B cell (primary cell): ENCODE measurements around the gene GPR27. TPM values are rescaled to one million over a fixed set of nuclear protein-coding genes. Genes with fewer than 3 reads are reported as not detected.

Source experiments
- ATAC-seq: fragments of 200-7000 bp; cut with Tn5 transposase; one replicate; pipeline ENCODE4 v1.10.0; 2021; ENCODE audit warnings: low read depth, mild to moderate bottlenecking, moderate number of reproducible peaks, moderate library complexity
- CTCF ChIA-PET: fragments of 350-600 bp; sonication (Branson Sonifier 250); formaldehyde crosslinking; loops from one replicate; lab custom pipeline; 2021; ENCODE audit warnings: antibody characterized with exemption, inconsistent platforms; lab: Charles Lee
- POLR2A ChIA-PET: fragments of 350-600 bp; sonication (Branson Sonifier 250); formaldehyde crosslinking; loops from one replicate; lab custom pipeline; 2021; ENCODE audit warnings: antibody characterized with exemption; lab: Charles Lee
- DNase-seq: peaks from one replicate; pipeline ENCODE4 v3.0.0; 2013
- H2AFZ ChIP-seq: 2 replicates; pipeline ENCODE4 v1.6.1; 2012; ENCODE audit warnings: mild to moderate bottlenecking, low read depth, low read length; ENCODE audit not compliant: insufficient read depth, poor library complexity, severe bottlenecking
- H3K27ac ChIP-seq, 2 donors: 1 replicate in 1 of 2; 2 replicates in 1 of 2; pipeline ENCODE4 v1.5.1; 2012 to 2013; ENCODE audit warnings: low read length in 2 of 2, mild to moderate bottlenecking in 2 of 2, moderate library complexity in 1 of 2
- H3K27me3 ChIP-seq, 4 experiments: fragments of 200-600 bp in 1 of 4; sonication (generic) in 1 of 4; replicated peaks in 1 of 4; 1 replicate in 2 of 4; 2 replicates in 2 of 4; pipeline versions ENCODE4 v1.6.1 to v1.7.0; 2013 to 2016; ENCODE audit warnings: low read length in 3 of 4, mild to moderate bottlenecking in 2 of 4, mixed read lengths in 1 of 4, moderate library complexity in 1 of 4; ENCODE audit not compliant: insufficient read depth in 4 of 4, control insufficient read depth in 3 of 4; ENCODE audit errors: control extremely low read depth in 1 of 4
- H3K36me3 ChIP-seq, 2 experiments: replicated peaks in 1 of 2; 1 replicate in 1 of 2; 2 replicates in 1 of 2; pipeline versions ENCODE4 v1.6.1 to v1.7.1; 2013; ENCODE audit warnings: low read length in 1 of 2; ENCODE audit not compliant: insufficient read depth in 2 of 2, control insufficient read depth in 1 of 2; ENCODE audit errors: control extremely low read depth in 1 of 2, extremely low read depth in 1 of 2
- H3K4me1 ChIP-seq, 2 donors: fragments of 200-600 bp in 1 of 2; sonication (generic) in 1 of 2; 1 replicate in 1 of 2; 2 replicates in 1 of 2; pipeline versions ENCODE4 v1.5.1 to v1.6.1; 2013 to 2017; ENCODE audit warnings: low read length in 2 of 2; ENCODE audit not compliant: control insufficient read depth in 2 of 2, insufficient read depth in 2 of 2
- H3K4me2 ChIP-seq: replicated peaks from 2 replicates; pipeline ENCODE3; 2012; ENCODE audit warnings: mild to moderate bottlenecking, low read depth, low read length; ENCODE audit not compliant: poor library complexity, severe bottlenecking
- H3K4me3 ChIP-seq, 5 experiments: fragments of 200-600 bp in 1 of 5; sonication (generic) in 1 of 5; 1 replicate in 3 of 5; 2 replicates in 2 of 5; pipeline versions ENCODE4 v1.5.1 to v1.7.0; 2011 to 2016; ENCODE audit warnings: low read length in 4 of 5, mild to moderate bottlenecking in 4 of 5, low read depth in 2 of 5, control low read depth in 1 of 5, moderate library complexity in 1 of 5; ENCODE audit not compliant: insufficient read depth in 1 of 5; ENCODE audit errors: control extremely low read depth in 1 of 5, extremely low read depth in 1 of 5
- H3K79me2 ChIP-seq: fragments of 200-600 bp; sonication (generic); one replicate; pipeline ENCODE4 v1.6.0; 2016; ENCODE audit warnings: low read length; ENCODE audit not compliant: control insufficient read depth, insufficient read depth
- H3K9ac ChIP-seq: fragments of 200-600 bp; sonication (generic); 2 replicates; pipeline ENCODE4 v1.6.1; 2017; ENCODE audit warnings: mild to moderate bottlenecking, low read length, moderate library complexity
- H3K9me3 ChIP-seq, 3 donors: one replicate each; pipeline versions ENCODE4 v1.6.1 to v1.7.1; 2013; ENCODE audit warnings: low read length in 2 of 3; ENCODE audit not compliant: control insufficient read depth in 2 of 3, insufficient read depth in 1 of 3; ENCODE audit errors: control extremely low read depth in 1 of 3
- H4K20me1 ChIP-seq: 2 replicates; pipeline ENCODE4 v1.6.0; 2012; ENCODE audit warnings: mild to moderate bottlenecking, low read length; ENCODE audit not compliant: insufficient read depth, control insufficient read depth, poor library complexity, severe bottlenecking
- H3K27ac Mint-ChIP-seq: one replicate; pipeline ENCODE4 v1.8.0; 2021; ENCODE audit warnings: mixed read lengths
- H3K27me3 Mint-ChIP-seq: one replicate; pipeline ENCODE4 v1.8.0; 2021; ENCODE audit warnings: mixed read lengths
- H3K4me1 Mint-ChIP-seq: one replicate; pipeline ENCODE4 v1.8.0; 2021; ENCODE audit warnings: mixed read lengths
- H3K4me3 Mint-ChIP-seq: one replicate; pipeline ENCODE4 v1.8.0; 2021; ENCODE audit warnings: mixed read lengths
- H3K9me3 Mint-ChIP-seq: one replicate; pipeline ENCODE4 v1.8.0; 2022; ENCODE audit warnings: mixed read lengths; ENCODE audit not compliant: insufficient read depth
- EZH2 ChIP-seq: IDR thresholded peaks from 2 replicates; pipeline ENCODE4 v1.6.1; 2012; ENCODE audit warnings: borderline replicate concordance, low read depth, mild to moderate bottlenecking, moderate library complexity, low read length; ENCODE audit not compliant: insufficient read depth, poor library complexity, severe bottlenecking
- WGBS: methylation state at CpG from one replicate; pipeline ENCODE4 v1.1.5; 2013; ENCODE audit warnings: missing lambda C conversion rate; ENCODE audit not compliant: insufficient coverage; 5-methylcytosine and 5-hydroxymethylcytosine counted together
- intact Hi-C: fragments of 100-400 bp; cut with micrococcal nuclease; formaldehyde crosslinking; loops from one replicate; pipeline ENCODE4 v1.10.0; 2022
- polyA plus RNA-seq: library from polyadenylated mRNA; depleted of rRNA; stranded (reverse); fragments of >200 nt; gene quantifications from 2 replicates; pipeline ENCODE4 v1.2.3, GENCODE V29; 2012
- total RNA-seq, 2 donors: library from RNA; stranded (reverse); fragments of 120-200 nt in 1 of 2; gene quantifications; 1 replicate in 1 of 2; 2 replicates in 1 of 2; pipeline versions ENCODE4 v1.2.3 to v1.2.4, GENCODE V29; 2013 to 2022
- TF ChIP-seq, protein P1 (sequence below): fragments of 200-600 bp; IDR thresholded peaks from one replicate; pipeline ENCODE4 v1.8.0; 2022; ENCODE audit warnings: antibody characterized with exemption, mild to moderate bottlenecking

The GPR27 gene
- total and polyA plus RNA-seq, 2 donors (not counting 1 experiment from before 2014, with no cell fraction given): 0.04 TPM; not detected in 1

DNA sequence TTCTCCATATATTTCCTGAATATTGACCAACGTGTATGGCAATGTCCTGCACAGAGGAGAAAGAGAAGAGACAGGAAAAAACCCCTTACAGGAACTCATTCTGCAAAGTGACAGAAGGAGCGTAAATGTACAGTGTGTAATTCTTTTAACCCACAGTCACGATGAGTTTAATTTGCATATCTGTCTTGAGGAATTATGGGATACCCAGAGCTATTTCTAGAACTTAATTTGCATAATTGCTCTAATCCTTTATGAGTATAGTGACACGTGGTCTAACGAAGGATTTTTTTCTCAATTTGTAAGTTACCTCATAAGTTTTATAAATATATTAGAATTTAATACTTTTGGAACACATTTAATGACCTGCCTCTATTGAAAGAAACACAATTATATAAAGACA lies 9.8 kb downstream of the GPR27 start:
- Histone ChIP-seq H3K27ac (no peak overlapping the region), H3K4me3 (no peak overlapping the region), H3K27me3 (peaks cover 0 to 14% (median 3%) of the 10 kb centered on the region in 4 experiments), H3K79me2 (no peaks in the 10 kb centered on the region), H4K20me1 (no peaks in the 10 kb centered on the region), H2AFZ (no peak overlapping the region), H3K4me2 (no peak overlapping the region), H3K9ac (no peak overlapping the region), H3K36me3 (no peaks in the 10 kb centered on the region), H3K9me3 (peaks cover 0 to 9% (median 0%) of the 10 kb centered on the region in 3 donors), H3K4me1 (no peaks in the 10 kb centered on the region)
- H3K4me1 Mint-ChIP-seq: no peaks in the 10 kb centered on the region
- ChIA-PET CTCF (no interaction called here), POLR2A (no interaction called here)
- WGBS: no CpG with 5 or more reads among the region's 5 CpGs
- no peak for DNase-seq
- H3K27me3 Mint-ChIP-seq: peaks cover 29% of the 10 kb centered on the region
- no peak for TF ChIP-seq EZH2
- TF ChIP-seq, protein P1, sequence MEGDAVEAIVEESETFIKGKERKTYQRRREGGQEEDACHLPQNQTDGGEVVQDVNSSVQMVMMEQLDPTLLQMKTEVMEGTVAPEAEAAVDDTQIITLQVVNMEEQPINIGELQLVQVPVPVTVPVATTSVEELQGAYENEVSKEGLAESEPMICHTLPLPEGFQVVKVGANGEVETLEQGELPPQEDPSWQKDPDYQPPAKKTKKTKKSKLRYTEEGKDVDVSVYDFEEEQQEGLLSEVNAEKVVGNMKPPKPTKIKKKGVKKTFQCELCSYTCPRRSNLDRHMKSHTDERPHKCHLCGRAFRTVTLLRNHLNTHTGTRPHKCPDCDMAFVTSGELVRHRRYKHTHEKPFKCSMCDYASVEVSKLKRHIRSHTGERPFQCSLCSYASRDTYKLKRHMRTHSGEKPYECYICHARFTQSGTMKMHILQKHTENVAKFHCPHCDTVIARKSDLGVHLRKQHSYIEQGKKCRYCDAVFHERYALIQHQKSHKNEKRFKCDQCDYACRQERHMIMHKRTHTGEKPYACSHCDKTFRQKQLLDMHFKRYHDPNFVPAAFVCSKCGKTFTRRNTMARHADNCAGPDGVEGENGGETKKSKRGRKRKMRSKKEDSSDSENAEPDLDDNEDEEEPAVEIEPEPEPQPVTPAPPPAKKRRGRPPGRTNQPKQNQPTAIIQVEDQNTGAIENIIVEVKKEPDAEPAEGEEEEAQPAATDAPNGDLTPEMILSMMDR: no peak
- no peak overlapping the region for H3K27ac Mint-ChIP-seq
- ATAC-seq: no peak
- no peak overlapping the region for H3K4me3 Mint-ChIP-seq
- intact Hi-C loops: no loop called here
- H3K9me3 Mint-ChIP-seq: no peaks in the 10 kb centered on the region

DNA sequence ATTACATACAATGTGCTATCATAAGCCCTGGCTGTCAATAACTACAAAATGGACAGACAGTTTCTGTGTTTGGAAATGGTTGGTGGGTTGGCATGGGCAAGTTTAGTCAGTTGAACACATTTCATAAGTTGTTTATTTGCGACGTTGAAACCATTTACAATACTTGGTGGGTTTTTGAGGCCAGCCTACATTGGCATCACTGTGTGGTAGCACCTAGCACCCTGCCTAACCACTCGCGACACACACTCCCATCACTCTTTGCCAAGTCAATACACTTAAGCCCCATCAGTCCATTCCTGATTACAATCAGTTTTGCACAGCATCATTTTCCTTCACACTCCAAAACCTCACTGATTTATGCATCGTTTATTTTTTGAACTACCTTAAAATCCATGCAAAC lies 17.5 kb downstream of the GPR27 start:
- 96% methylated on average over 4 of the region's 5 CpGs for WGBS
- H3K4me2 ChIP-seq: no peak overlapping the region
- Mint-ChIP-seq H3K4me1 (no peaks in the 10 kb centered on the region), H3K4me3 (no peak overlapping the region), H3K9me3 (no peaks in the 10 kb centered on the region), H3K27me3 (peaks cover 10% of the 10 kb centered on the region), H3K27ac (no peak overlapping the region)
- H3K27ac ChIP-seq: no peak overlapping the region
- H3K79me2 ChIP-seq: no peaks in the 10 kb centered on the region
- no peak overlapping the region for H3K4me3 ChIP-seq
- TF ChIP-seq EZH2: no peak
- TF ChIP-seq, protein P1: no peak
- POLR2A ChIA-PET: no interaction called here
- intact Hi-C loops: no loop called here
- DNase-seq (no peak), ATAC-seq (no peak)
- no peak overlapping the region for H3K9ac ChIP-seq
- H4K20me1 ChIP-seq: no peaks in the 10 kb centered on the region
- no peaks in the 10 kb centered on the region for H3K4me1 ChIP-seq
- CTCF ChIA-PET: no interaction called here
- peaks cover 0 to 4% (median 0%) of the 10 kb centered on the region in 4 experiments for H3K27me3 ChIP-seq
- H2AFZ ChIP-seq: no peak overlapping the region
- no peaks in the 10 kb centered on the region for H3K36me3 ChIP-seq
- no peaks in the 10 kb centered on the region for H3K9me3 ChIP-seq
